H1 (cell line): Measurements from ENCODE around the gene APEH. TPM values are rescaled to one million over a fixed set of nuclear protein-coding genes. Genes with fewer than 3 reads are reported as not detected.

Experiments used
- CTCF ChIA-PET: fragments of 300-600 bp; sonication (Branson Sonifier 250); formaldehyde crosslinking; loops from one replicate; lab custom pipeline; 2021; ENCODE audit not compliant: partially characterized antibody; lab: Charles Lee
- POLR2A ChIA-PET: fragments of 300-600 bp; sonication (Branson Sonifier 250); formaldehyde crosslinking; loops from one replicate; lab custom pipeline; 2021; ENCODE audit warnings: inconsistent platforms; ENCODE audit not compliant: partially characterized antibody; lab: Charles Lee
- DNase-seq, 2 experiments: peaks; one replicate each; pipeline versions ENCODE4 v3.0.0 to v3.0.0-alpha.2; 2010 to 2022; ENCODE audit warnings: low spot score in 2 of 2, low read depth in 1 of 2, mixed read lengths in 1 of 2
- FAIRE-seq: peaks from 2 replicates; lab custom pipeline; 2011; peaks lifted over from hg19 to GRCh38; lab: Jason Lieb, UNC
- H2AFZ ChIP-seq: 2 replicates; pipeline ENCODE4 v1.8.1; 2012; ENCODE audit warnings: low read length, inconsistent platforms
- H2AK5ac ChIP-seq: 2 replicates; pipeline ENCODE4 v1.6.1; 2013; ENCODE audit warnings: low read depth, low read length
- H2BK120ac ChIP-seq: replicated peaks from 2 replicates; pipeline ENCODE3; 2013; ENCODE audit warnings: low read depth, low read length, inconsistent platforms
- H2BK12ac ChIP-seq: 2 replicates; pipeline ENCODE4 v1.6.1; 2013; ENCODE audit warnings: low read depth, low read length
- H2BK15ac ChIP-seq: 2 replicates; pipeline ENCODE4 v1.6.1; 2013; ENCODE audit warnings: low read length
- H2BK20ac ChIP-seq: 2 replicates; pipeline ENCODE4 v1.6.1; 2013; ENCODE audit warnings: low read length
- H2BK5ac ChIP-seq: 2 replicates; pipeline ENCODE4 v1.6.1; 2013; ENCODE audit warnings: low read depth, low read length
- H3K14ac ChIP-seq: 2 replicates; pipeline ENCODE4 v1.6.1; 2013; ENCODE audit warnings: inconsistent platforms; ENCODE audit not compliant: insufficient read length
- H3K18ac ChIP-seq: 2 replicates; pipeline ENCODE4 v1.6.1; 2013; ENCODE audit warnings: low read length; ENCODE audit errors: extremely low read depth
- H3K23ac ChIP-seq: 2 replicates; pipeline ENCODE4 v1.6.1; 2013; ENCODE audit warnings: inconsistent platforms; ENCODE audit not compliant: insufficient read length
- H3K23me2 ChIP-seq: 2 replicates; pipeline ENCODE4 v1.6.1; 2013; ENCODE audit warnings: low read depth, low read length
- H3K27ac ChIP-seq: 2 replicates; pipeline ENCODE4 v1.6.1; 2011; ENCODE audit warnings: low read depth, low read length, inconsistent platforms
- H3K27me3 ChIP-seq, 4 experiments: replicated peaks in 1 of 4; 1 replicate in 1 of 4; 2 replicates in 3 of 4; pipeline versions ENCODE4 v1.6.1 to v1.8.1; 2011 to 2013; ENCODE audit warnings: low read length in 3 of 4, mild to moderate bottlenecking in 3 of 4, inconsistent platforms in 2 of 4, mixed read lengths in 2 of 4, moderate library complexity in 1 of 4; ENCODE audit not compliant: control insufficient read depth in 3 of 4, insufficient read depth in 3 of 4; ENCODE audit errors: extremely low read depth in 1 of 4
- H3K36me3 ChIP-seq, 4 experiments: 2 replicates each; pipeline versions ENCODE4 v1.6.1 to v1.8.1; 2011 to 2013; ENCODE audit warnings: mild to moderate bottlenecking in 4 of 4, low read length in 3 of 4, moderate library complexity in 2 of 4, control low read depth in 1 of 4, inconsistent platforms in 1 of 4; ENCODE audit not compliant: insufficient read depth in 4 of 4, control insufficient read depth in 2 of 4
- H3K4ac ChIP-seq: replicated peaks from 2 replicates; pipeline ENCODE3; 2013; ENCODE audit warnings: low read length, low read depth, mixed read lengths, inconsistent platforms; ENCODE audit not compliant: insufficient read length
- H3K4me1 ChIP-seq, 4 experiments: replicated peaks in 1 of 4; 1 replicate in 1 of 4; 2 replicates in 3 of 4; pipeline versions ENCODE4 v1.6.1 to v1.8.1; 2011 to 2013; ENCODE audit warnings: low read length in 3 of 4, inconsistent platforms in 2 of 4, mixed read lengths in 1 of 4; ENCODE audit not compliant: insufficient read depth in 4 of 4, control insufficient read depth in 3 of 4
- H3K4me2 ChIP-seq, 2 experiments: 2 replicates each; pipeline versions ENCODE4 v1.6.1 to v1.8.1; 2011 to 2013; ENCODE audit warnings: low read depth in 2 of 2, low read length in 2 of 2, control low read depth in 1 of 2, inconsistent platforms in 1 of 2, mild to moderate bottlenecking in 1 of 2; ENCODE audit not compliant: insufficient read depth in 1 of 2
- H3K4me3 ChIP-seq, 4 experiments: fragments of 200-600, 300-600 bp in 1 of 4; sonication (generic), shearing (Covaris generic), sonication (Bioruptor Twin) in 1 of 4; 2 replicates each; pipeline versions ENCODE4 v1.5.1 to v1.8.1; 2011 to 2016; ENCODE audit warnings: low read length in 4 of 4, low read depth in 3 of 4, control low read depth in 2 of 4, inconsistent platforms in 2 of 4, mild to moderate bottlenecking in 2 of 4, mixed read lengths in 1 of 4, moderate library complexity in 1 of 4; ENCODE audit not compliant: insufficient read depth in 2 of 4; ENCODE audit errors: extremely low read depth in 1 of 4
- H3K56ac ChIP-seq: replicated peaks from 2 replicates; pipeline ENCODE3; 2013; ENCODE audit warnings: low read depth, mild to moderate bottlenecking, mixed read lengths, low read length, inconsistent platforms; ENCODE audit not compliant: insufficient read length
- H3K79me1 ChIP-seq: 2 replicates; pipeline ENCODE4 v1.6.1; 2013; ENCODE audit warnings: low read depth, low read length, control low read depth
- H3K79me2 ChIP-seq, 2 experiments: 2 replicates each; pipeline versions ENCODE4 v1.6.1 to v1.8.1; 2012 to 2013; ENCODE audit warnings: low read length in 2 of 2, mild to moderate bottlenecking in 2 of 2, inconsistent platforms in 1 of 2; ENCODE audit not compliant: insufficient read depth in 2 of 2, control insufficient read depth in 1 of 2
- H3K9ac ChIP-seq, 4 experiments: replicated peaks in 1 of 4; 1 replicate in 1 of 4; 2 replicates in 3 of 4; pipeline versions ENCODE4 v1.6.1 to v1.8.1; 2011 to 2013; ENCODE audit warnings: low read depth in 3 of 4, low read length in 3 of 4, control low read depth in 2 of 4, mild to moderate bottlenecking in 2 of 4, moderate library complexity in 2 of 4, inconsistent platforms in 1 of 4; ENCODE audit errors: extremely low read depth in 1 of 4
- H3K9me3 ChIP-seq, 2 experiments: 2 replicates each; pipeline versions ENCODE4 v1.6.1 to v1.8.1; 2012 to 2013; ENCODE audit warnings: mild to moderate bottlenecking in 2 of 2, moderate library complexity in 2 of 2, control low read depth in 1 of 2, inconsistent platforms in 1 of 2, low read depth in 1 of 2, low read length in 1 of 2, mixed read lengths in 1 of 2; ENCODE audit not compliant: insufficient read depth in 2 of 2
- H4K20me1 ChIP-seq, 2 experiments: replicated peaks in 1 of 2; 2 replicates each; pipeline versions ENCODE3 to v1.8.1; 2011 to 2013; ENCODE audit warnings: inconsistent platforms in 2 of 2, low read length in 2 of 2, mild to moderate bottlenecking in 1 of 2; ENCODE audit not compliant: insufficient read depth in 2 of 2, control insufficient read depth in 1 of 2
- H4K5ac ChIP-seq: 2 replicates; pipeline ENCODE4 v1.6.1; 2013; ENCODE audit warnings: low read length, low read depth, mixed read lengths, inconsistent platforms; ENCODE audit not compliant: insufficient read length
- H4K8ac ChIP-seq: 2 replicates; pipeline ENCODE4 v1.8.0; 2013; ENCODE audit warnings: mild to moderate bottlenecking, moderate library complexity, low read length, inconsistent platforms; ENCODE audit not compliant: insufficient read depth; ENCODE audit errors: extremely low read depth
- H4K91ac ChIP-seq: replicated peaks from 2 replicates; pipeline ENCODE3; 2013; ENCODE audit warnings: low read length, mixed read lengths, inconsistent platforms; ENCODE audit not compliant: insufficient read length
- EZH2 ChIP-seq: fragments of 200-600 bp; sonication (generic); IDR thresholded peaks from 2 replicates; pipeline ENCODE4 v1.7.1; 2012; ENCODE audit warnings: low read depth, mild to moderate bottlenecking, moderate library complexity, low read length, inconsistent platforms; ENCODE audit not compliant: severe bottlenecking
- RXRA ChIP-seq: IDR thresholded peaks from 2 replicates; pipeline ENCODE4 v1.6.1; 2011; ENCODE audit warnings: low read depth, mild to moderate bottlenecking, low read length, moderate library complexity; ENCODE audit not compliant: insufficient read depth
- SIRT6 ChIP-seq: IDR thresholded peaks from one replicate; pipeline ENCODE4 v1.7.1; 2012; ENCODE audit warnings: low read length, inconsistent platforms
- WGBS, 2 experiments: shearing (Covaris generic) in 1 of 2; methylation state at CpG; one replicate each; pipeline versions ENCODE4 v1.1.6 to v1.1.7; 2013 to 2015; ENCODE audit warnings: low lambda C conversion rate in 2 of 2, mixed read lengths in 2 of 2, inconsistent platforms in 1 of 2, low coverage in 1 of 2, missing lambda C conversion rate in 1 of 2; ENCODE audit not compliant: insufficient replicate concordance in 2 of 2, insufficient coverage in 1 of 2, insufficient read length in 1 of 2; ENCODE audit errors: extremely low coverage in 1 of 2, missing lambda C conversion rate in 1 of 2; 5-methylcytosine and 5-hydroxymethylcytosine counted together
- polyA plus RNA-seq, 7 experiments: library from polyadenylated mRNA; depleted of rRNA in 3 of 7; stranded (reverse) in 5 of 7; unstranded in 2 of 7; fragments of >200 nt in 5 of 7; fragments of 200-250 nt in 2 of 7; gene quantifications; 1 replicate in 5 of 7; 2 replicates in 1 of 7; 4 replicates in 1 of 7; pipeline versions ENCODE4 v1.2.1 to v1.2.3, GENCODE V29; 2011 to 2013; ENCODE audit warnings: missing spikeins in 2 of 7, mixed read lengths in 2 of 7
- total RNA-seq: library from RNA; stranded (reverse); fragmentation: NEBNext Ultra II Directional; extraction: Animal tissue kit (Norgen Biotek cat#: 25700); gene quantifications from 2 replicates; pipeline ENCODE4 v1.2.1, GENCODE V29; 2021
- TF ChIP-seq, protein P1 (sequence below): IDR thresholded peaks from 2 replicates; pipeline ENCODE4 v1.6.1; 2011; ENCODE audit warnings: low read depth, mild to moderate bottlenecking, low read length; ENCODE audit not compliant: insufficient read depth
- TF ChIP-seq, protein P2 (sequence below), 3 experiments: IDR thresholded peaks; 1 replicate in 2 of 3; 2 replicates in 1 of 3; pipeline versions ENCODE4 v1.5.1 to v1.6.1; 2011; ENCODE audit warnings: low read length in 3 of 3, mild to moderate bottlenecking in 3 of 3, inconsistent platforms in 2 of 3, low read depth in 1 of 3, moderate library complexity in 1 of 3; ENCODE audit not compliant: insufficient read depth in 1 of 3; ENCODE audit errors: control extremely low read depth in 1 of 3

The APEH gene
- total and polyA plus RNA-seq, 2 of the 8 experiments (the other 6 are each of a cell fraction or from before 2014, with no cell fraction given) = 222 to 260 TPM

DNA sequence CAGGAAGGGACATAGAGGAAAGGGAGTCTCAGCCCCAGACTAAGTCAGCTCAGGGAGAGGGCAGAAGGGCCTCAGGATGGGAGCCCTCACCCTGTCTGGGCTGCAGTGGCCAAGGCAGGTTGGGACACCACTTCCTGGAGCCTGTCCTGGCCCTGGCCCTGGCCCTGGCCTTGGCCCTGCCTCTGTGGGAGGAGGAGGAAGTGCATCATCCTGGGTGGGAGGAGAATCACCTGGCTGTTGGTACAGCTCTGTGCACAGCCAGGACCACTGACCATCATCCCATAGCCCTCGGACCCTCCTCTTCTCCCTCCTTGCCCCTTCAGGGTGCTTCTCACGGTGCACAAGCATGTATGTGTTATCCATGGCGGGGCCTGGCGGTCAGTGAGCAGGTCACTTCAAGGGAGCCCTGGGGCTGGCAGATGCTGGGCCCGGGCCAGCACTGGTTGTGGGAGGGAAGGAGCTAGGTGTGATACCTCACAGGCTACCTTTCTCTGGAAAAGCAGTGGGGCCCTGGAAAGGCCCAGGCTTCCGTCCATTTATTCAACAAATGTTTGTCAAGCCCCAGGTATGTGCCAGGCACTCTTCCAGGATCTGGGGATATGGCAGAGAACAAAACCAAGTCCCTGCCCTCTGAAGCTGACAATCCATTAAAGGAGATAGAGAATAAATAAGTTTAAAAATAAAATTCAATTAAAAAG is 8.2 kb upstream of the APEH start:
- WGBS, 2 experiments = 91% methylated on average over 5 of the region's 6 CpGs; no CpG with 5 or more reads in 1 of the 2 experiments
- H3K4me3 ChIP-seq = no peak overlapping the region
- H3K9me3 ChIP-seq = no peaks in the 10 kb centered on the region

More for the DNA sequence above, 8.2 kb upstream of the APEH start:
- H2BK15ac ChIP-seq = no peak overlapping the region
- no peak overlapping the region; the same call in 1 of the 2 replicates for H2BK12ac ChIP-seq
- H4K20me1 ChIP-seq = no peaks in the 10 kb centered on the region
- H3K27me3 ChIP-seq = no peaks in the 10 kb centered on the region
- no peak overlapping the region for H3K14ac ChIP-seq
- DNase-seq (no peak), FAIRE-seq (no peak)
- H3K18ac ChIP-seq = no peak overlapping the region
- ChIA-PET CTCF (interaction anchor here (0.8 to 2.4 kb wide), 11 partner anchors 11 to 128 kb away, joined by 3 to 20 read pairs (median 4); no protein-coding TSS in a partner anchor), POLR2A (interaction anchor here (0.7 to 1.6 kb wide), 5 partner anchors 7 to 254 kb away, joined by 3 to 6 read pairs (median 3); partner anchors contain the start of genes RHOA and TCTA)
- no peaks in the 10 kb centered on the region for H3K79me2 ChIP-seq
- no peak overlapping the region for H2BK120ac ChIP-seq
- no peak overlapping the region for H3K4ac ChIP-seq
- H3K23ac ChIP-seq = no peak overlapping the region
- no peak overlapping the region for H3K4me2 ChIP-seq
- no peak overlapping the region for H4K91ac ChIP-seq
- H3K56ac ChIP-seq = no peak overlapping the region
- H3K4me1 ChIP-seq = peaks cover 0 to 8% (median under 1%) of the 10 kb centered on the region in 4 experiments; a peak in 1 of 7 replicates
- no peak for TF ChIP-seq RXRA
- TF ChIP-seq, protein P1, sequence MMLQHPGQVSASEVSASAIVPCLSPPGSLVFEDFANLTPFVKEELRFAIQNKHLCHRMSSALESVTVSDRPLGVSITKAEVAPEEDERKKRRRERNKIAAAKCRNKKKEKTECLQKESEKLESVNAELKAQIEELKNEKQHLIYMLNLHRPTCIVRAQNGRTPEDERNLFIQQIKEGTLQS = no peak
- no peak for TF ChIP-seq EZH2
- no peak for TF ChIP-seq SIRT6
- TF ChIP-seq, protein P2, sequence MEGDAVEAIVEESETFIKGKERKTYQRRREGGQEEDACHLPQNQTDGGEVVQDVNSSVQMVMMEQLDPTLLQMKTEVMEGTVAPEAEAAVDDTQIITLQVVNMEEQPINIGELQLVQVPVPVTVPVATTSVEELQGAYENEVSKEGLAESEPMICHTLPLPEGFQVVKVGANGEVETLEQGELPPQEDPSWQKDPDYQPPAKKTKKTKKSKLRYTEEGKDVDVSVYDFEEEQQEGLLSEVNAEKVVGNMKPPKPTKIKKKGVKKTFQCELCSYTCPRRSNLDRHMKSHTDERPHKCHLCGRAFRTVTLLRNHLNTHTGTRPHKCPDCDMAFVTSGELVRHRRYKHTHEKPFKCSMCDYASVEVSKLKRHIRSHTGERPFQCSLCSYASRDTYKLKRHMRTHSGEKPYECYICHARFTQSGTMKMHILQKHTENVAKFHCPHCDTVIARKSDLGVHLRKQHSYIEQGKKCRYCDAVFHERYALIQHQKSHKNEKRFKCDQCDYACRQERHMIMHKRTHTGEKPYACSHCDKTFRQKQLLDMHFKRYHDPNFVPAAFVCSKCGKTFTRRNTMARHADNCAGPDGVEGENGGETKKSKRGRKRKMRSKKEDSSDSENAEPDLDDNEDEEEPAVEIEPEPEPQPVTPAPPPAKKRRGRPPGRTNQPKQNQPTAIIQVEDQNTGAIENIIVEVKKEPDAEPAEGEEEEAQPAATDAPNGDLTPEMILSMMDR (IDR thresholded peaks at IDR 0.05; ENCODE audit: control extremely low read depth in 1 of 3, insufficient read depth in 1 of 3, low read depth in 1 of 3, low read length in 3 of 3) = no peak
- H2BK5ac ChIP-seq = no peak overlapping the region
- H3K9ac ChIP-seq = no peak overlapping the region
- no peak overlapping the region; the same call in 1 of the 2 replicates for H3K27ac ChIP-seq
- H2AK5ac ChIP-seq = no peak overlapping the region; the same call in 1 of the 2 replicates
- no peaks in the 10 kb centered on the region for H3K79me1 ChIP-seq
- no peak overlapping the region for H4K5ac ChIP-seq
- H4K8ac ChIP-seq = no peak overlapping the region
- no peaks in the 10 kb centered on the region for H3K23me2 ChIP-seq
- H2AFZ ChIP-seq = no peak overlapping the region
- no peaks in the 10 kb centered on the region for H3K36me3 ChIP-seq
- H2BK20ac ChIP-seq = no peak overlapping the region
